Measurements from ENCODE around the gene WNK4.

Gene WNK4

GRCh38 chr17:42841975-42842685, 61.7 kb downstream of the WNK4 start:
- no peak for DNase-seq

GRCh38 chr17:42843358-42843934, 63.0 kb downstream of the WNK4 start:
- DNase-seq = peak; percentile 58

- DNase-seq = no peak
Measured at GRCh38 chr17:42844271-42844670, 63.9 kb downstream of the WNK4 start, which contains the start of gene AOC2. Gene AOC2, plus strand, starts transcription at chr17:42844580. Its CDS starts 47 bp downstream, at chr17:42844627.

GRCh38 chr17:42844761-42845555, 64.5 kb downstream of the WNK4 start:
- no peak for DNase-seq

- no peak for DNase-seq
Measured at GRCh38 chr17:42845556-42845917, 65.1 kb downstream of the WNK4 start.

GRCh38 chr17:42845918-42846593, 65.6 kb downstream of the WNK4 start:
- DNase-seq = no peak

All from midbrain (tissue), 1 donor.